ENCODE measurements around the gene CDC42BPA.

CDC42BPA gene

GRCh38 chr1:227228201-227228600, 90.1 kb downstream of the CDC42BPA start:
- TF ChIP-seq GATA2 (IDR thresholded peaks at IDR 0.05; ENCODE audit: low read depth, low read length) (no peak), GATA3 (IDR thresholded peaks at IDR 0.05; ENCODE audit: low read depth, low read length) (no peak)

DNA sequence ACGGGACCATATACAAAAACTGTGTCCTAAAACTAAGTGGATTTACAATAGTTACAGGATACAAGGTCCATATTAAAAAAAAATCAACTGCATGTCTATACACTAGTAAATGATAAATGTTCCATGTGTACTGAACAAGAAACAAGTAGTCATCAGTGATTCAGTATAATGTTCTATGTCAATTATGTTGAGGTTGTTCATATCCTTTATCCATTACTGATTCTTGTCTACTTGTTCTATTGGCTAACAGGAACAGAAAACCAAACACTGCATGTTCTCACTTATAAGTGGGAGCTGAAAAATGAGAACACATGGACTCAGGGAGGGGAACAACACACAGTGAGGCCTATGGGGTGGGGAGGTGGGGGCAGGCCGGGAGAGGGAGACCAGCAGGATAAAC, 90.5 kb downstream of the CDC42BPA start:
- TF ChIP-seq GATA3 (IDR thresholded peaks at IDR 0.05; ENCODE audit: low read depth, low read length) (no peak), GATA2 (IDR thresholded peaks at IDR 0.05; ENCODE audit: low read depth, low read length) (no peak)

- no peak for TF ChIP-seq GATA2 (IDR thresholded peaks at IDR 0.05; ENCODE audit: low read depth, low read length)
- no peak for TF ChIP-seq GATA3 (IDR thresholded peaks at IDR 0.05; ENCODE audit: low read depth, low read length)
Observed at GRCh38 chr1:227225715-227226346, 92.5 kb downstream of the CDC42BPA start.

DNA sequence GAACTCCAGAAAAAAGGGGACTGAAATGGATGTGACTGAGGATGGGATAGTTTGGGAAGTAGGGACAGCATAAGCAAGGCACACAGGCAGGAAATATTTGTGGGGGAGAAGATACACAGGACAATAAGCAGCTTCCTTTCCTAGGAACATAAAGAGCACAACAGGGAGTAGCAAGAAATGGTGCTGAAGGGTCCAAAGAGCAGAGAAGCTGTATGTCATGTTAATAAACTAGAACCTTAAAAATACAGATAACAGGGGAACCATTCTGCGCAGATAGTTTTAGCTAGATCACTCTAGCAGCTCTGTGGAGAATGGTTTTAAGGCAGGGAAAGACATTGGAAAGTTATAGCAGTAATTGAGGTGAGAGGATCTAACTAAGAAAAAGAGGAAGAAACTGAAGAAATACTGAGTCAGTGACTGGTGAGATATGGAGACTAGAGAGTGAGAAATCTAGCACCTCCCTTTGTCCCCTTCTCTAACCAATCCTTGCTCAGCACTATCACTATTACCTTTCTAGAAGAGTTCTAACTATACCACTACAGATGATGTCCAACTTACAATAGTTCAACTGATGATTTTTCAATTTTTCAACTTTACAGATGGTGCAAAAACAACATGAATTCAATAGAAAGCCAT, 95.0 kb downstream of the CDC42BPA start:
- TF ChIP-seq GATA3 (IDR thresholded peaks at IDR 0.05; ENCODE audit: low read depth, low read length) (no peak), GATA2 (IDR thresholded peaks at IDR 0.05; ENCODE audit: low read depth, low read length) (no peak)

- TF ChIP-seq GATA2 (IDR thresholded peaks at IDR 0.05; ENCODE audit: low read depth, low read length) (no peak), GATA3 (IDR thresholded peaks at IDR 0.05; ENCODE audit: low read depth, low read length) (no peak)
Observed at GRCh38 chr1:227219715-227220292, 98.5 kb downstream of the CDC42BPA start.

- no peak for TF ChIP-seq GATA3 (IDR thresholded peaks at IDR 0.05; ENCODE audit: low read depth, low read length)
- TF ChIP-seq GATA2 (IDR thresholded peaks at IDR 0.05; ENCODE audit: low read depth, low read length): no peak
Observed at GRCh38 chr1:227218870-227219573, 99.3 kb downstream of the CDC42BPA start.

- TF ChIP-seq GATA2 (IDR thresholded peaks at IDR 0.05; ENCODE audit: low read depth, low read length) (no peak), GATA3 (IDR thresholded peaks at IDR 0.05; ENCODE audit: low read depth, low read length) (no peak)
Observed at GRCh38 chr1:227215863-227216510, 102.3 kb downstream of the CDC42BPA start.

DNA sequence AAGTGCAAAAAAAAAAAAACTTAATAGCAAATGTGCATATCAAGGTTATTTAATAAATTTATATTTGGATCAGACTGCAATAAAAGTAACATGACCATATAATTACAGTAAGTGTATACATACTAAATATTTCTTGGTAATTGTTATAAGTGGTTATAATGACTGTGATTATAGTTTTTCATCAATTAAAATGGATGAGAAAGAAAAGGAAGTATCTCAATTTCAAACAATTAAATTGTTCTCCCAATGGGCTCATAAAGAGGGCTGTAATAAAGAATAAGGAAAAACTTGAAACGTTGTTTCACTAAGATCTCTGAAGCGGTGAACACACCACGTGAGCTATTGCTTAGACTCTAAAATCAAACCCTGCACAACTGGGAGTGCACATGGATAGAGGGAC, 104.1 kb downstream of the CDC42BPA start:
- TF ChIP-seq GATA3 (IDR thresholded peaks at IDR 0.05; ENCODE audit: low read depth, low read length): no peak
- TF ChIP-seq GATA2 (IDR thresholded peaks at IDR 0.05; ENCODE audit: low read depth, low read length): no peak

GRCh38 chr1:227213426-227213825, 104.9 kb downstream of the CDC42BPA start:
- TF ChIP-seq GATA2 (IDR thresholded peaks at IDR 0.05; ENCODE audit: low read depth, low read length): no peak
- no peak for TF ChIP-seq GATA3 (IDR thresholded peaks at IDR 0.05; ENCODE audit: low read depth, low read length)

DNA sequence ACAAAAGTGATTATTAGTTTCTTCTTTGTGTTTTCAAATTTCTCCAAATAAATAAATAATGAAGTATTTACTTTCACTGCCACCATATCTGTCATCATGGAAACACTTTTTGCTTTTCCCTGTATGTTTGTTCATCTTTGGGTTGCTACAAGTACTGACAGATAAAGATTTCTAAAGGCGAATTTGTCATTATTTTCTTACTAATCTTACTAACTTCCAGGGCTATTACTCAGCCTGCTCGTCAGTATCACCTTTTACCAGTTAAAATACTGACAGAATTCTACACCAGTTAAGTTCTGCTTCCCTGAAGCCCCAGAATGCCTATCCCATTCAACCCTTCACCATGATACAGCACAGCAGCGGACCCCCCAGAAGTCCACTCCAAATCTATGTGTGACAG, 106.1 kb downstream of the CDC42BPA start:
- no peak for TF ChIP-seq GATA3 (IDR thresholded peaks at IDR 0.05; ENCODE audit: low read depth, low read length)
- TF ChIP-seq GATA2 (IDR thresholded peaks at IDR 0.05; ENCODE audit: low read depth, low read length): no peak

- no peak for TF ChIP-seq GATA2 (IDR thresholded peaks at IDR 0.05; ENCODE audit: low read depth, low read length)
- TF ChIP-seq GATA3 (IDR thresholded peaks at IDR 0.05; ENCODE audit: low read depth, low read length): no peak
Observed at GRCh38 chr1:227210604-227211003, 107.7 kb downstream of the CDC42BPA start.

DNA sequence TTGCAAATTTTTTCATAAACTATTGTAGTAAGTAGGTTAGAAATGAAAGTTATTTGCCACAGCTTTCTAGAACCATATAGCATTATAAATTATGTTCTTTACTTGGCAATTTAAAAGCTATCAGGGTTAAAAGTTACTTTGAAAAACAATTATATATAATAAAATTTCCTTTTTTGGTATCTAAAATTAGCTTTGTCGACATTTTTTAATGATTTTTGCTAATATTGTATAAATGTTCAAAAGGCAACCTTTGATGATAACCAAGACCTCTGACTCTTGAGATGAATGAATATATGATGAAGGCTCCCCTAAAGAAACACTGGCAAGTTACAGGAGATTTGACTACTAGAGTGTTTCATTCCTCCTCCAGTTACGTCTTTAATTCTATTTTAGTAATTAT, 121.2 kb downstream of the CDC42BPA start:
- TF ChIP-seq GATA3 (IDR thresholded peaks at IDR 0.05; ENCODE audit: low read depth, low read length) (no peak), GATA2 (IDR thresholded peaks at IDR 0.05; ENCODE audit: low read depth, low read length) (no peak)

GRCh38 chr1:227192163-227192562, 126.1 kb downstream of the CDC42BPA start:
- TF ChIP-seq GATA3 (IDR thresholded peaks at IDR 0.05; ENCODE audit: low read depth, low read length) (no peak), GATA2 (IDR thresholded peaks at IDR 0.05; ENCODE audit: low read depth, low read length) (no peak)

- TF ChIP-seq GATA2 (IDR thresholded peaks at IDR 0.05; ENCODE audit: low read depth, low read length) (no peak), GATA3 (IDR thresholded peaks at IDR 0.05; ENCODE audit: low read depth, low read length) (no peak)
Observed at GRCh38 chr1:227191607-227192006, 126.7 kb downstream of the CDC42BPA start.

Measured in SH-SY5Y (cell line).